H54 (cell line): ENCODE measurements around the gene MTF1.

Experiments used
- DNase-seq: peaks from one replicate; pipeline ENCODE4 v3.0.0; 2011; ENCODE audit warnings: low spot score, mixed read lengths; ENCODE audit not compliant: insufficient read length
- FAIRE-seq: peaks from 3 replicates; lab custom pipeline; 2011; peaks lifted over from hg19 to GRCh38; lab: Jason Lieb, UNC
- POLR2A ChIP-seq: IDR thresholded peaks from 2 replicates; pipeline ENCODE4 v1.6.1; 2011; ENCODE audit warnings: low read depth, mild to moderate bottlenecking, low read length

The MTF1 gene

DNA sequence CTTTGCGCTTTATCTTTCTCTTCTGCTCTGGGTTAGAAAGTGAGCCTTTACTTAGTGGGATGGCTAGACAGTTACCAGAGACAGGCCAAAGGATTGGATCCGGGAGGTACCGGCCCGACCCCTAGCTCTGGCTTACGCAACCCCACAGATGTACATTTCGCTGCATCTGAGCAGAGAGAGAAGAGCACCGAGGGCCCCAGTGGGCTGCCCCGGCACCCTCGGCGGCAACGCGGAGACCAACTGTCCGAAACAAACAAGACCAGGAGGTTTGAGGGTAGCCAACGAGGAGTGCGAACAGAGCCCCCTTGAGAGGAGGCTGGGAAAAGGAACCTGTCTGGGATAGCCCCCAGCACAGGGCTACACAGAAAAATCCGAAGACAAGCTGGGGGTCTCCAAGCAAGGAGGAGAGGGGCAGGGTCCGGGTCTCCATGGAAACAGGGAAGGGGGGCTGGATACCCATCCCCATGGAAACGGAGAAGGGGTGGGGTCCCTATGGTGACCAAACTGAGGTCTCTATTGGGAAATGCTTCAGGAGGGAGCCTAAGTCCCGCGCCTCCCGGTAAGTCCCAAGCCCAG, 373 bp downstream of the MTF1 start:
- DNase-seq (no peak), FAIRE-seq (no peak)
- no peak for TF ChIP-seq POLR2A

DNA sequence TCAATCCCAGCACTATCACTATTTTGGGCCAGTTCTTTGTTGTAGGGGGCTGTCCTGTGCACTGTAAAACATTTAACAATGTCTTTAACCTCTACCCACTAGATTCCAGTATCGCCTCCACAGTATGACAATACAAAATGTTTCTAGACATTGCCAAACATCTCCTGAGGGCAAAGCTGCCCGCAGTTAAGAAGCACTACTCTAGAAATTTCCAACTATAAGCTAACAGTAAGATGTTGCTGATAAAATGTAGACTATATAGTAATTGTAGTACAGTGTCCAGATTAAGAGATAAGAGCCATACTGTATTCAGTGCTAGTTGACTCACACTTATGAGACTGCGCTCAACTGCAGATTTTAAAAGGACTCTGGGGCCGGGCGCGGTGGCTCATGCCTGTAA, 5.0 kb downstream of the MTF1 start:
- FAIRE-seq (no peak), DNase-seq (no peak)
- no peak for TF ChIP-seq POLR2A

DNA sequence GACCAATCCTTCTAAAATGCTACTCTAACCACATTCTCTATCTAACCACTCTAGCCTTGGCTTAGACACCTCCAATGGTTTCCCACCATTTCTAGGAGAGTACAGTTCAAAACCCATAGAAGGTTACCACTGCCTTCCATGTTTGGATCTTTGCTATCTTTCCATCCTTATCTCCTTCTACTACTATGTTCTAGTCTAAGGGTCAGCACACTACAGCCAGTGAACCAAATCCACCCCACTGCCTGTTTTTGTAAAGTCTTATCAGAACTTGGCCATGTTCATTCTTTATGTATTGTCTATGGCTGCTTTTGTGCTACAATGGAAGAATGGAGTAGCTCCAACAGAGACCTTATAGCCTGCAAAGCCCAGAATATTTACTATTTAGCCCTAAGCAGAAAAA, 6.2 kb downstream of the MTF1 start:
- no peak for FAIRE-seq
- no peak for TF ChIP-seq POLR2A
- DNase-seq = no peak

DNA sequence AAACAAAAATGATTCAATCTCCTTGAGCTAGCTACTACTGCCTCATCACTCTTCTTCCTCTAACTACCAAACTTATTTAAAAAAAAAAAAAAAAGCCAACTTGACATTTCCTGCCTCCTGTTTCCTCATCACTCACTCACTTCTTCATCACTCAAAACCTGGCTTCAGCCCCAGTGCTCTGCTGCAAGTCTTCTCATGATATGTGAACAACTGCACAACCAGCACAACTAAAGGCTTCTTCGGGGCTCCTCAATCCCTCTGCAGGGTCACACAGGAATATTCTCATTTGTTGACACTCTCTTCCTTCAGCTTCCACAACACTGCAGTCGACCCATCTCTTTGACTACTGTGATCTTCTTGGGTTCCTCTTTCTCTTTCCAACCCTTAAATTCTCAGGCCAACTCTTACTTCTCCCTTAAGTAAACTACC, 7.6 kb downstream of the MTF1 start:
- TF ChIP-seq POLR2A = no peak
- DNase-seq (no peak), FAIRE-seq (no peak)

DNA sequence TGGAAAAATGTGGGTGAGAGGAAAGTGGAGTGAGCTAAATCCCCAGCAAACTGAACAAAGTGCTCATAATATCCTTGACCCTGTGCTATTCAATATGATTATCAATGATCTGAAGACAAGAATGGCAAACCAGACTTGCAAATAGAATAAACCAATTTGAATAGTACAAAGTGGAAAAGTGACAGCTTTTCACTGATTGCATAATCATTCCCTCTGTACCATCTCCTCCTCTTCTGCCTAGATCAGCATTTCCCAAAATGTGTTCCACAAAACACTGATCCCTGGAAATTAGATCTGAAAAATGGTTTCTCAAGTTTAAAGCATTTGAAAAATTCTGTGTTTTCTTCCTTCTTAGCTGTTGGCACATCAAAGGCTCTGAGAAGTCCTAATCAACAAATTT, 8.1 kb downstream of the MTF1 start:
- DNase-seq (no peak), FAIRE-seq (no peak)
- TF ChIP-seq POLR2A = no peak

DNA sequence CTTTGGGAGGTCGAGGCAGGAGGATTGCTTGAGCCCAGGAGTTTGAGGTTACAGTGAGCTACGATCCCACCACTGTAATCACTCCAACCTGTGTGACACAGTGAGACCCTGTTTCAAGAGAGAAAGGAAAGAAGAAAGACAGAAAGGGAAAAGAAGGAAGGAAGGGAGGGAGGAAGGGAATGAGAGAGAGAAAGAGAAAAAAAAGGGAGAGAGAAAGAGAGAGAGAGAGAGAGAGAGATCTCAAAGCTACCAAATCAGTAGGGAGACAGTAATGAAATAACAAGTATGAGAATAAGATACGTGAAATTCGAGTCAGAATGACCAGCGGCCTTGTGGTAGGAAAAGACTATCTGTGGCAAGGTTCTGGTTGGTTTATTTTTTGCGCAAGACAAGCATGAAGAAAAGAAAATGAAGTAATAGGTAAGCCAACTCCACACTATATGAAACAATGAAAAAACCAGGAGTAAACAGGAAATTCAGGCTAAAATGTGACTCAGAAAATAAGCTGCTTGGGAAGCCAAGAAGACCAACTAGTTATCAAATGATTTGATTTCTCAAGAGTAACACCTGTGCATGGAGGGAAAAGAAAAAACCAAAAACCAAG, 8.9 kb downstream of the MTF1 start:
- TF ChIP-seq POLR2A = no peak
- FAIRE-seq (no peak), DNase-seq (no peak)

DNA sequence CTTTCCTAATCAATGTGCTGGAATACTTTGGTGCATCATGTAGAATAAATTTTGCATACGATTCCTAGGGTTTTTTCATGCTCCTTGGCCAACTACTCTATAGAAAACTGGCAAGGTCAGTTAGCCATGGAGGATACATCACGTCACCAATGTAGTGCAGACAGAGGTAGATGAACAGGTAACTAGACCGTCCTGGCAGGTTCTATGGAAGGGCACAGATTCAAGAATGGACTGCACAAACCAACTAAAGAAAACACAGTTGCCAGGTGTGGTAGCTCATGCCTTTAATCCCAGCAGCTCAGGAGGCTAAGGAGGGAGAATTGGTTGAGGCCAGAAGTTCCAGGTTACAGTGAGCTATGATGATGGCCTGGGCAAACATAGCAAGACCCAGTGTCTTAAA, 9.9 kb downstream of the MTF1 start:
- TF ChIP-seq POLR2A = no peak

DNA sequence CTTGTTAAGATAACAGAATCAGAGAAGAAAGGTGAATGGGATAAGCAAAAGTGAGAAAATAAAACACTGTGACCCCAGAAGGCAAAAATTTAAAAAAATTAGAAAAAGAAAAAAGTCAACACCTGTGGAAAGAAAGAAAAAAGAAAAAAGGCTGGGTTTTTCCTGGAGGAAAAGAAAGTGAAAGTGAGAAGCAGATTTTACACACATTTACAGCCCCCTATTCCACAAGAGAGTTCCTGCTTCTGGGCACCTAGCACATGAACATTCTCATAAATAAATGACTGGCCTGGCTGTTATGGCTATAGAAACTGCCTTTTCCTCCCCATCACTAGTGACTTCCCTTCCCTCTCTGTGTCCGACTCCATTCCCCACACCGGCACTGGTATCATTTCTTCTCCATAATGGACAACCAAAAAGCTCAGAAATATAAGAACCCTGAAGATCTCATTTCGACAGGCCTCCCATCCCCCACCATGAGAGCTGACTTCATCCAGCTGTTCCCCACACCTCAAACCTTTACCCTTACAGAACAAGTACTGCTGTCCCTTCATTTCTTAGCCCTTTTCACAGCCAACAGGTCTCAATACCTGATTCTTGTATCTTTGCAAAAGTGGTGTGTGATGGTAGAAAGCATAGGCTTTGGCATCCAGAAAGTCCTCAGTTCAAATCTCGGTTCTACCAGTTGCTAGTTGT, 12.6 kb downstream of the MTF1 start:
- TF ChIP-seq POLR2A = no peak
- FAIRE-seq (no peak), DNase-seq (no peak)

More for the DNA sequence above, 9.9 kb downstream of the MTF1 start:
- DNase-seq (no peak), FAIRE-seq (no peak)

DNA sequence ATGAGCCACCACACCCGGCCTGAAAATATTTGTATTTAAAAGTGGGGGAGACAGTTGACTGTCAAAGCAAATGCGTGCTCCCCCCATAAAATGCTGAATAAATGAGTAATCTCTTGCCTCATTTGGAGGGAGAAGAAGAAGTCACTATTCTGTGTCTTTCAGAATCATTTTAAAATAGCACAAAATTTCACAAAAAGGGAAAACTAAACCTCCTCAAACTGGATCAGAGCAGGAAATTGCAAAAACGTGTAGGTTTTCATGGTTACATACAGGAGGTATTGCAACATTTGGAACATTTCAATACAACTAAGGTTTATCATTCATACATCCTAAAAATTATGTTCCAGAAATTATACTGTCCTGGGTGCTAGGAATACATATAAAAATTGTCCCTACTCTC, 13.6 kb downstream of the MTF1 start:
- DNase-seq (no peak), FAIRE-seq (no peak)
- TF ChIP-seq POLR2A = no peak

DNA sequence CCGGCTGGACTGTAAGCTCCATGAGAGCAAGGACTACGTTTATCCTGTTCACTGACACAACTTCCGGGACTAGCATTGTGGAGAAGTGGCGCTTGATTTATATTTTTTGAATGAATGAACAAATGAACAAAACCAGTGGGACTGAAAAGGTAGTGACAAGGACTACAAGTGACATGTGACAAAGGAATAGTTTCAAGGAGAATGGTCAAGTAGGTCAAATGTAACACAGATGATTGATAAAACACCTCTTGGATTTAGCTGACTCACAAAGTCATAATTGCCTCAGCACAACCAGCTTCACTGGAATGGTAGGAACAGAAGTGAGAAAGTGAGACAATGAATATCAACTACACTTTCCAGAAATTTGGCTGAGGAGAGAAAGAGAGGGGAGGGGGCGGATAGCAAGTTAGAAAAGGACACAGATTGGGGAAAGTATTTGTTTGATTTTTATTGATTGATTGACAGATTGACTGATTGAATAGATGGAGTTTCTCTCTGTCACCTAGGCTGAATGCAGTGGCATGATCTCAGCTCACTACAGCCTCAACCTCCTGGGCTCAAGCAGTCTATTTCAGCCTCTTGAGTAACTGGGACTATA, 14.2 kb downstream of the MTF1 start:
- TF ChIP-seq POLR2A = no peak
- DNase-seq = no peak
- FAIRE-seq = no peak

DNA sequence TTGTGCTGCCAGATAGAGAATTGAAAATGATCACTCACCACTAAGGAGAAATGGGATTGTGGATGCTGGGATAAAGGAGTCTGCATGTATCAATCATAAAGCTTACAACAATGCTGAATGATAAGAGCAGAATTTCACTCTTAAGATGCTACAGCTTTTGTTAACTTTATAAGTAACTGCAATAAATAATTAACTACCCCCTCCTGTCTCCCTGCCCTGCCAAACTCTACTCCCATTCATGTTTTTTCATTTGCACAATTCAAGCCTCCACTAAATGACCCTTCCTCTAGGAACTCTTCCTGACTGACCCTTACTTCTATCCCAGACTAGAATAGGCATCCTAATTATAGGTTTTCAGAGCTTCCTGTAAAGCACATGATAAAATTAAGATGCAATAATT, 14.9 kb downstream of the MTF1 start:
- TF ChIP-seq POLR2A = no peak
- FAIRE-seq = no peak

DNA sequence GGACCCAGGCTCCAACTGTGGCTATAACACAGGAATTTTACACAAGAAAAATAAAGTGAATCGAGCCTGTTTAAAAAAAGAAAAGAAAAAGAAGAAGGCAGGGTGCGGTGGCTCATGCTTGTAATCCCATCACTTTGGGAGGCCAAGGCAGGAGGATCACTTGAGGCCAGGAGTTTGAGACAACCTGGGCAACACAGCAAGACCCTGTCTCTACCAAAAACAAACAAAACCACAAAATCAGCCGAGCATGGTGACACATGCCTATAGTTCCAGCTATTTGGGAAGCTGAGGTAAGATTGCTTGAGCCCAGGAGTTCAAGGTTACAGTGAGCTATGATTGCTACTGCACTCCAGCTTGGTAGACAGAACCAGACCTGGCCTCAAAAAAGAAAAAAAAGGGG, 17.7 kb downstream of the MTF1 start:
- no peak for FAIRE-seq
- TF ChIP-seq POLR2A = no peak

More for the DNA sequence above, 14.9 kb downstream of the MTF1 start:
- DNase-seq = no peak

DNA sequence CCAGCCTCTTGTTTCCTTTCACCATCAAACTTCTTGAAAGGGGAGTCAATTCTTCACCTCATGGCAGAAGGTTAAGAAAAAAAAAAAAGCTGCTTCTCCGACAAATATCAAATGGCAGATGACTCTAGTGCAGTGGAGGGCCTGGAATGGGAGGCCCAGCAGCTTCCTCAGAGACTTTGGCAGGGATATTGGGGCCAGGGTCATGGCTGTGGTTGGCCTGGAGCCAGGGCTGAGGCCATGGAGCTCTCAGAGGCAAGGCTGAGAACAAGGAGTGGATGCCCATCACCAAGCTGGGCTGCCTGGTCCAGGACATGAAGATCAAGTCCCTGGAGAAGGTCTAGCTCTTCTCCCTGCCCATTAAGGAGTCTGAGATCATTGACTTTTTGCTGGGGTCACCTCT, 18.7 kb downstream of the MTF1 start:
- no peak for FAIRE-seq
- DNase-seq = no peak

More for the DNA sequence above, 17.7 kb downstream of the MTF1 start:
- DNase-seq = no peak

DNA sequence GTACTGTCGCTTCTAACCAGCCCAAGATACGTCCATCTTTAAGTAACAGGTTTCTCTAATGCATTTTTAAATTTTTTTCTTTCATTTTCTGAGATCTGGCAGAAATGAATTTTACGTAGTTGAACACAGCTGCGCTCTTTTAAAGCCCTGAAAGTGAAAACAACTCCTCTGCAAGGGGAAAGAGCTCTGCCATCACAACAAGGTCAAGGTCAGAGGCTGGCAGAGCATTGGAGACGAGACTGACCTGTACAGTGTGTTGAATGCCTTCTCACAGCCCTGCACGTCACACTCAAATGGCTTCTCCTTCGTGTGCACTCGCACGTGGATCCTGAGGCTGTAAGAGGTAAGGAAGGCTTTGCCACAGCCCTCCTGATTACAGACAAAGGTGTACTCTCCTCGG, 19.7 kb downstream of the MTF1 start:
- FAIRE-seq = no peak
- TF ChIP-seq POLR2A = no peak
- DNase-seq = no peak

More for the DNA sequence above, 18.7 kb downstream of the MTF1 start:
- TF ChIP-seq POLR2A = no peak

DNA sequence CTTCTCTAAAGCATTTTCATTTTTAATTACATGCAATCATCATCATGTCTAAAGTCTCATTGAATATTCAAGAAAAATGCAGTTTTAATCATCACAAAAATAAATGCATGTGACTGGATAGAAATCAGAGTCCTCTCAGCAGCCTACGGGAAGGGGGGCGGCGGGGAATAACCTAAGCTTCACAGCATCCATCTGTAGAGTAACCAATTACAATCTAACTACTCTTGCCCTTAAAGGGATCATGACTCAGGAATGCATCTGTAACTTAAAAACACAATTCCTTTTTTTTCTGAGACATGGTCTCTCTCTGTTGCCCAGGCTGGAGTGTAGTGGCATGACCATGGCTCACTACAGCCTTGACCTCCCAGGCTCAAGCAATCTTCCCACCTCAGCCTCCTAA, 22.6 kb downstream of the MTF1 start:
- no peak for TF ChIP-seq POLR2A
- no peak for FAIRE-seq
- DNase-seq = no peak
